GM12878 (cell line): Measurements from ENCODE around the gene CAMKK1. TPM values are rescaled to one million over a fixed set of nuclear protein-coding genes. Genes with fewer than 3 reads are reported as not detected.

Experiments
- ATAC-seq: fragments of 200-7000 bp; cut with Tn5 transposase; 3 replicates; pipeline ENCODE4 v1.9.1; 2020; ENCODE audit warnings: mild to moderate bottlenecking, moderate library complexity
- BruUV-seq: library from RNA; stranded (reverse); fragments of 400-500 nt; replicated peaks from 2 replicates; lab custom pipeline; 2021; lab: Mats Ljungman, UMichigan
- CTCF ChIA-PET: fragments of 300-600 bp; sonication (Branson Sonifier 250); formaldehyde crosslinking; extraction: SDS; loops from one replicate; lab custom pipeline; 2021; ENCODE audit warnings: inconsistent platforms; lab: Yijun Ruan, JAX
- POLR2A ChIA-PET: fragments of 350-600 bp; formaldehyde crosslinking; extraction: SDS; loops from one replicate; lab custom pipeline; 2021; ENCODE audit warnings: inconsistent platforms; lab: Charles Lee
- RAD21 ChIA-PET: fragments of 300-600 bp; sonication (Branson Sonifier 250); formaldehyde crosslinking; loops from one replicate; lab custom pipeline; 2023; ENCODE audit warnings: antibody characterized with exemption; ENCODE audit not compliant: unreplicated experiment; lab: Charles Lee
- SMC1A ChIA-PET: fragments of 300-600 bp; sonication (Branson Sonifier 250); formaldehyde crosslinking; loops from one replicate; lab custom pipeline; 2023; ENCODE audit not compliant: unreplicated experiment, uncharacterized antibody; lab: Charles Lee
- DNase-seq: peaks from one replicate; pipeline ENCODE4 v3.0.0-alpha.2; 2011; ENCODE audit warnings: low read depth, low spot score
- FAIRE-seq: peaks from 3 replicates; lab custom pipeline; 2011; peaks lifted over from hg19 to GRCh38; lab: Jason Lieb, UNC
- H2AFZ ChIP-seq: 2 replicates; pipeline ENCODE4 v1.6.0; 2011; ENCODE audit warnings: low read depth, low read length, control low read depth; ENCODE audit not compliant: control insufficient read depth
- H3K27ac ChIP-seq: 2 replicates; pipeline ENCODE4 v1.5.1; 2011; ENCODE audit warnings: control low read depth; ENCODE audit not compliant: control insufficient read depth, insufficient read depth
- H3K27me3 ChIP-seq, 2 experiments: replicated peaks in 1 of 2; 2 replicates each; pipeline versions ENCODE4 v1.6.0 to v1.6.1; 2011; ENCODE audit warnings: low read length in 1 of 2; ENCODE audit not compliant: control insufficient read depth in 2 of 2, insufficient read depth in 2 of 2
- H3K36me3 ChIP-seq, 2 experiments: 2 replicates each; pipeline ENCODE4 v1.5.1; 2011; ENCODE audit warnings: low read length in 1 of 2; ENCODE audit not compliant: control insufficient read depth in 2 of 2, insufficient read depth in 2 of 2
- H3K4me1 ChIP-seq: 2 replicates; pipeline ENCODE4 v1.6.1; 2011; ENCODE audit warnings: mild to moderate bottlenecking, low read length, moderate library complexity, mixed read lengths; ENCODE audit not compliant: control insufficient read depth, insufficient read depth
- H3K4me2 ChIP-seq: 2 replicates; pipeline ENCODE4 v1.6.0; 2011; ENCODE audit warnings: control low read depth; ENCODE audit not compliant: control insufficient read depth, insufficient read depth
- H3K4me3 ChIP-seq: fragments of 200-600 bp; sonication (generic); 2 replicates; pipeline ENCODE4 v1.5.1; 2016
- H3K79me2 ChIP-seq: 2 replicates; pipeline ENCODE4 v1.6.0; 2011; ENCODE audit warnings: low read length; ENCODE audit not compliant: control insufficient read depth, insufficient read depth
- H3K9ac ChIP-seq: 2 replicates; pipeline ENCODE4 v1.8.0; 2011; ENCODE audit warnings: low read length, control low read depth, mixed read lengths; ENCODE audit not compliant: control insufficient read depth, insufficient read depth
- H3K9me3 ChIP-seq: replicated peaks from 3 replicates; pipeline ENCODE4 v1.5.1; 2011; ENCODE audit warnings: mild to moderate bottlenecking, low read length; ENCODE audit not compliant: control insufficient read depth, insufficient read depth
- H4K20me1 ChIP-seq: 2 replicates; pipeline ENCODE4 v1.6.0; 2011; ENCODE audit not compliant: control insufficient read depth, insufficient read depth
- CHD1 ChIP-seq: IDR thresholded peaks from 2 replicates; pipeline ENCODE4 v1.6.1; 2012; ENCODE audit warnings: low read depth, low read length, improper control_type of control experiment
- FOXK2 ChIP-seq: fragments of 450-650 bp; IDR thresholded peaks from 2 replicates; pipeline ENCODE4 v1.6.1; 2017; ENCODE audit warnings: mild to moderate bottlenecking, moderate library complexity
- HDAC6 ChIP-seq: fragments of 200-600 bp; sonication (generic); IDR thresholded peaks from one replicate; pipeline ENCODE4 v1.8.0; 2017; ENCODE audit warnings: antibody characterized with exemption; ENCODE audit not compliant: unreplicated experiment
- IKZF2 ChIP-seq, 2 experiments: fragments of 450-650 bp; IDR thresholded peaks; 2 replicates each; pipeline ENCODE4 v1.6.1; 2017; ENCODE audit warnings: mild to moderate bottlenecking in 2 of 2, moderate library complexity in 2 of 2
- LARP7 ChIP-seq: fragments of 450-650 bp; IDR thresholded peaks from 2 replicates; pipeline ENCODE4 v1.6.1; 2017; ENCODE audit warnings: mild to moderate bottlenecking
- NFIC ChIP-seq: IDR thresholded peaks from 2 replicates; pipeline ENCODE4 v1.6.1; 2012; ENCODE audit warnings: low read depth, mild to moderate bottlenecking, inconsistent platforms, low read length, moderate library complexity
- RELA ChIP-seq: fragments of 450-650 bp; IDR thresholded peaks from 2 replicates; pipeline ENCODE4 v1.8.0; 2014; ENCODE audit warnings: borderline replicate concordance; ENCODE audit not compliant: partially characterized antibody
- SMARCA5 ChIP-seq: fragments of 450-650 bp; IDR thresholded peaks from 2 replicates; pipeline ENCODE4 v1.6.1; 2017; ENCODE audit warnings: mild to moderate bottlenecking
- YBX1 ChIP-seq: fragments of 450-650 bp; IDR thresholded peaks from 2 replicates; pipeline ENCODE4 v1.6.1; 2016; ENCODE audit warnings: antibody characterized with exemption
- ZBED1 ChIP-seq: IDR thresholded peaks from 2 replicates; pipeline ENCODE4 v1.6.1; 2016; ENCODE audit warnings: borderline replicate concordance
- ZNF384 ChIP-seq: IDR thresholded peaks from 2 replicates; pipeline ENCODE4 v1.6.1; 2012; ENCODE audit warnings: low read depth, mild to moderate bottlenecking, low read length, improper control_type of control experiment, borderline replicate concordance
- WGBS: methylation state at CpG from one replicate; pipeline ENCODE4 v1.1.6; 2016; ENCODE audit warnings: low lambda C conversion rate; ENCODE audit not compliant: insufficient replicate concordance, insufficient coverage; ENCODE audit errors: missing lambda C conversion rate; 5-methylcytosine and 5-hydroxymethylcytosine counted together
- in situ Hi-C: fragments of 300-500 bp; cut with MboI; formaldehyde crosslinking; loops from 9 replicates; pipeline ENCODE4 v1.14.3; 2018; ENCODE audit warnings: mixed read lengths
- intact Hi-C: fragments of 100-400 bp; cut with micrococcal nuclease; formaldehyde crosslinking; loops from one replicate; pipeline ENCODE4 v1.14.2; 2022; ENCODE audit not compliant: unreplicated experiment
- polyA plus RNA-seq, 11 experiments: library from polyadenylated mRNA; depleted of rRNA in 4 of 11; unstranded in 6 of 11; stranded (reverse) in 5 of 11; fragments of >200 nt; fragmentation: Nextera tagmentation in 4 of 11; fragmentation: Illumina TruSeq in 1 of 11; extraction: Ambion mirVana in 4 of 11; extraction: Trizol in 1 of 11; gene quantifications; 1 replicate in 1 of 11; 2 replicates in 10 of 11; pipeline versions ENCODE4 v1.2.1 to v1.2.3, GENCODE V29; 2011 to 2016; ENCODE audit warnings: inconsistent platforms in 2 of 11, missing spikeins in 2 of 11, low read depth in 1 of 11
- total RNA-seq, 4 experiments: library from RNA; depleted of rRNA in 3 of 4; stranded (reverse); fragments of >200 nt in 3 of 4; fragmentation: Illumina TruSeq in 1 of 4; extraction: Trizol in 1 of 4; gene quantifications; 2 replicates each; pipeline versions ENCODE4 v1.2.1 to v1.2.3, GENCODE V29; 2013 to 2021
- TF ChIP-seq, protein P1 (sequence below): fragments of 450-650 bp; IDR thresholded peaks from 2 replicates; pipeline ENCODE4 v1.6.1; 2017; ENCODE audit warnings: mild to moderate bottlenecking, moderate library complexity
- TF ChIP-seq, protein P2 (sequence below): fragments of 450-650 bp; formaldehyde crosslinking; IDR thresholded peaks from 2 replicates; pipeline ENCODE4 v1.5.0; 2022; ENCODE audit warnings: mild to moderate bottlenecking, missing genetic modification characterization
- TF ChIP-seq, protein P3 (sequence below): fragments of 450-650 bp; IDR thresholded peaks from 2 replicates; pipeline ENCODE4 v1.6.1; 2016; ENCODE audit warnings: mild to moderate bottlenecking

The CAMKK1 gene
- total and polyA plus RNA-seq, 10 of the 15 experiments (the other 5 are each of a cell fraction or from before 2014, with no cell fraction given) = 0.06 to 0.84 (median 0.37) TPM

DNA sequence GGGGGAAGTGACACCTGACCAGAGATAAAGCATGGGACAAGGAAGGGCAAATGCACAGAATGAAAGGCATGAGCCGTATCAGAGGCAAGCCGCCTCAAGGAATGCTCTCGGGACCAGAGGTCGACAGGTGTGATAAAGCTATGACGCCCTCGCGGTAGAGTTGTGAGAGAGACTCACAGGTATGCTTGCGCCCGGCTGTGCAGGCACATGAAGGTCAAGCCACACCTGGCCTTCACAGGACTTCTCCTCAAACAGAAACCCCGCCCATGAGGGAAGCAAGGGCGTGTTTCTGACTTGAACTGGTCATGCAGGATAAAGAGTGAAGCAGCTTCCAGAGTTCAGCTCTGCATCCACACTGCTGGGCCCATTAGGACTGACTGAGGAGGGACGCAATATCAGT is 54.6 kb downstream of the CAMKK1 start:
- H3K79me2 ChIP-seq = no peaks in the 10 kb centered on the region; the same call in 1 of the 2 replicates
- SMC1A ChIA-PET = interaction anchor here (1.3 to 3.2 kb wide), 3 partner anchors 10 to 155 kb away, joined by 3 to 15 read pairs (median 10); no protein-coding TSS in a partner anchor
- no peak overlapping the region for H3K9ac ChIP-seq
- no peaks in the 10 kb centered on the region for H3K9me3 ChIP-seq
- FAIRE-seq = no peak
- RAD21 ChIA-PET = interaction anchor here (0.8 to 2.3 kb wide), 2 partner anchors 99 to 101 kb away, joined by 3 to 10 read pairs; no protein-coding TSS in a partner anchor
- POLR2A ChIA-PET = no interaction called here
- H3K27me3 ChIP-seq = no peaks in the 10 kb centered on the region
- in situ Hi-C loops (no loop called here), intact Hi-C loops (no loop called here)
- no TSS peak for BruUV-seq
- no peak for ATAC-seq
- CTCF ChIA-PET = interaction anchor here (0.5 to 5.6 kb wide), 8 partner anchors 8 to 1346 kb away, joined by 3 to 34 read pairs (median 5); partner anchors contain the start of gene NCBP3
- H3K4me1 ChIP-seq = no peaks in the 10 kb centered on the region; the same call in 1 of the 2 replicates
- no peak for DNase-seq
- no peak overlapping the region for H2AFZ ChIP-seq
- peaks cover 6 to 26% of the 10 kb centered on the region in 2 experiments for H3K36me3 ChIP-seq
- H3K4me2 ChIP-seq = no peak overlapping the region
- no peaks in the 10 kb centered on the region for H4K20me1 ChIP-seq
- 94% methylated on average over 12 of the region's 12 CpGs for WGBS
- no peak overlapping the region for H3K4me3 ChIP-seq
- H3K27ac ChIP-seq = no peak overlapping the region
- TF ChIP-seq NFIC (no peak), FOXK2 (no peak), YBX1 (no peak), IKZF2 (IDR thresholded peaks at IDR 0.05) (no peak), HDAC6 (no peak), RELA (no peak), CHD1 (no peak), LARP7 (no peak), ZNF384 (no peak), SMARCA5 (no peak), ZBED1 (no peak)
- TF ChIP-seq, protein P1, sequence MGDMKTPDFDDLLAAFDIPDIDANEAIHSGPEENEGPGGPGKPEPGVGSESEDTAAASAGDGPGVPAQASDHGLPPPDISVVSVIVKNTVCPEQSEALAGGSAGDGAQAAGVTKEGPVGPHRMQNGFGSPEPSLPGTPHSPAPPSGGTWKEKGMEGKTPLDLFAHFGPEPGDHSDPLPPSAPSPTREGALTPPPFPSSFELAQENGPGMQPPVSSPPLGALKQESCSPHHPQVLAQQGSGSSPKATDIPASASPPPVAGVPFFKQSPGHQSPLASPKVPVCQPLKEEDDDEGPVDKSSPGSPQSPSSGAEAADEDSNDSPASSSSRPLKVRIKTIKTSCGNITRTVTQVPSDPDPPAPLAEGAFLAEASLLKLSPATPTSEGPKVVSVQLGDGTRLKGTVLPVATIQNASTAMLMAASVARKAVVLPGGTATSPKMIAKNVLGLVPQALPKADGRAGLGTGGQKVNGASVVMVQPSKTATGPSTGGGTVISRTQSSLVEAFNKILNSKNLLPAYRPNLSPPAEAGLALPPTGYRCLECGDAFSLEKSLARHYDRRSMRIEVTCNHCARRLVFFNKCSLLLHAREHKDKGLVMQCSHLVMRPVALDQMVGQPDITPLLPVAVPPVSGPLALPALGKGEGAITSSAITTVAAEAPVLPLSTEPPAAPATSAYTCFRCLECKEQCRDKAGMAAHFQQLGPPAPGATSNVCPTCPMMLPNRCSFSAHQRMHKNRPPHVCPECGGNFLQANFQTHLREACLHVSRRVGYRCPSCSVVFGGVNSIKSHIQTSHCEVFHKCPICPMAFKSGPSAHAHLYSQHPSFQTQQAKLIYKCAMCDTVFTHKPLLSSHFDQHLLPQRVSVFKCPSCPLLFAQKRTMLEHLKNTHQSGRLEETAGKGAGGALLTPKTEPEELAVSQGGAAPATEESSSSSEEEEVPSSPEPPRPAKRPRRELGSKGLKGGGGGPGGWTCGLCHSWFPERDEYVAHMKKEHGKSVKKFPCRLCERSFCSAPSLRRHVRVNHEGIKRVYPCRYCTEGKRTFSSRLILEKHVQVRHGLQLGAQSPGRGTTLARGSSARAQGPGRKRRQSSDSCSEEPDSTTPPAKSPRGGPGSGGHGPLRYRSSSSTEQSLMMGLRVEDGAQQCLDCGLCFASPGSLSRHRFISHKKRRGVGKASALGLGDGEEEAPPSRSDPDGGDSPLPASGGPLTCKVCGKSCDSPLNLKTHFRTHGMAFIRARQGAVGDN = no peak
- TF ChIP-seq, protein P2, sequence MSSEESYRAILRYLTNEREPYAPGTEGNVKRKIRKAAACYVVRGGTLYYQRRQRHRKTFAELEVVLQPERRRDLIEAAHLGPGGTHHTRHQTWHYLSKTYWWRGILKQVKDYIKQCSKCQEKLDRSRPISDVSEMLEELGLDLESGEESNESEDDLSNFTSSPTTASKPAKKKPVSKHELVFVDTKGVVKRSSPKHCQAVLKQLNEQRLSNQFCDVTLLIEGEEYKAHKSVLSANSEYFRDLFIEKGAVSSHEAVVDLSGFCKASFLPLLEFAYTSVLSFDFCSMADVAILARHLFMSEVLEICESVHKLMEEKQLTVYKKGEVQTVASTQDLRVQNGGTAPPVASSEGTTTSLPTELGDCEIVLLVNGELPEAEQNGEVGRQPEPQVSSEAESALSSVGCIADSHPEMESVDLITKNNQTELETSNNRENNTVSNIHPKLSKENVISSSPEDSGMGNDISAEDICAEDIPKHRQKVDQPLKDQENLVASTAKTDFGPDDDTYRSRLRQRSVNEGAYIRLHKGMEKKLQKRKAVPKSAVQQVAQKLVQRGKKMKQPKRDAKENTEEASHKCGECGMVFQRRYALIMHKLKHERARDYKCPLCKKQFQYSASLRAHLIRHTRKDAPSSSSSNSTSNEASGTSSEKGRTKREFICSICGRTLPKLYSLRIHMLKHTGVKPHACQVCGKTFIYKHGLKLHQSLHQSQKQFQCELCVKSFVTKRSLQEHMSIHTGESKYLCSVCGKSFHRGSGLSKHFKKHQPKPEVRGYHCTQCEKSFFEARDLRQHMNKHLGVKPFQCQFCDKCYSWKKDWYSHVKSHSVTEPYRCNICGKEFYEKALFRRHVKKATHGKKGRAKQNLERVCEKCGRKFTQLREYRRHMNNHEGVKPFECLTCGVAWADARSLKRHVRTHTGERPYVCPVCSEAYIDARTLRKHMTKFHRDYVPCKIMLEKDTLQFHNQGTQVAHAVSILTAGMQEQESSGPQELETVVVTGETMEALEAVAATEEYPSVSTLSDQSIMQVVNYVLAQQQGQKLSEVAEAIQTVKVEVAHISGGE = no peak
- TF ChIP-seq, protein P3, sequence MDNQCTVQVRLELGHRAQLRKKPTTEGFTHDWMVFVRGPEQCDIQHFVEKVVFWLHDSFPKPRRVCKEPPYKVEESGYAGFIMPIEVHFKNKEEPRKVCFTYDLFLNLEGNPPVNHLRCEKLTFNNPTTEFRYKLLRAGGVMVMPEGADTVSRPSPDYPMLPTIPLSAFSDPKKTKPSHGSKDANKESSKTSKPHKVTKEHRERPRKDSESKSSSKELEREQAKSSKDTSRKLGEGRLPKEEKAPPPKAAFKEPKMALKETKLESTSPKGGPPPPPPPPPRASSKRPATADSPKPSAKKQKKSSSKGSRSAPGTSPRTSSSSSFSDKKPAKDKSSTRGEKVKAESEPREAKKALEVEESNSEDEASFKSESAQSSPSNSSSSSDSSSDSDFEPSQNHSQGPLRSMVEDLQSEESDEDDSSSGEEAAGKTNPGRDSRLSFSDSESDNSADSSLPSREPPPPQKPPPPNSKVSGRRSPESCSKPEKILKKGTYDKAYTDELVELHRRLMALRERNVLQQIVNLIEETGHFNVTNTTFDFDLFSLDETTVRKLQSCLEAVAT = no peak
